H9 (cell line): ENCODE results near the gene PTP4A2. TPM values are rescaled to one million over a fixed set of nuclear protein-coding genes. Genes with fewer than 3 reads are reported as not detected.

Experiments
- DNase-seq: peaks from one replicate; pipeline ENCODE4 v3.0.0-alpha.2; 2017
- H2AFZ ChIP-seq: one replicate; pipeline ENCODE4 v1.6.1; 2013; ENCODE audit warnings: mild to moderate bottlenecking, low read length, control low read depth, moderate library complexity
- H2AK5ac ChIP-seq: 2 replicates; pipeline ENCODE4 v1.6.1; 2013; ENCODE audit warnings: low read length, control low read depth, mixed read lengths; ENCODE audit not compliant: insufficient read length
- H2BK120ac ChIP-seq: one replicate; pipeline ENCODE4 v1.6.1; 2013; ENCODE audit warnings: low read depth, mild to moderate bottlenecking, low read length, control low read depth, inconsistent platforms; ENCODE audit not compliant: poor library complexity, severe bottlenecking
- H2BK12ac ChIP-seq: 2 replicates; pipeline ENCODE4 v1.6.1; 2013; ENCODE audit warnings: low read length, control low read depth, mixed read lengths, low read depth; ENCODE audit not compliant: insufficient read length
- H2BK15ac ChIP-seq: 2 replicates; pipeline ENCODE4 v1.6.1; 2013; ENCODE audit warnings: low read depth, low read length, control low read depth
- H2BK20ac ChIP-seq: one replicate; pipeline ENCODE4 v1.6.1; 2013; ENCODE audit warnings: low read depth, mild to moderate bottlenecking, low read length, control low read depth, inconsistent platforms; ENCODE audit not compliant: poor library complexity, severe bottlenecking
- H2BK5ac ChIP-seq: 2 replicates; pipeline ENCODE4 v1.6.1; 2013; ENCODE audit warnings: low read length, control low read depth, mixed read lengths; ENCODE audit not compliant: insufficient read length
- H3K14ac ChIP-seq: 2 replicates; pipeline ENCODE4 v1.6.1; 2013; ENCODE audit warnings: low read length, control low read depth; ENCODE audit not compliant: insufficient read depth
- H3K18ac ChIP-seq: 2 replicates; pipeline ENCODE4 v1.6.1; 2013; ENCODE audit warnings: low read depth, mild to moderate bottlenecking, mixed read lengths, low read length, control low read depth; ENCODE audit not compliant: insufficient read length
- H3K23ac ChIP-seq: 2 replicates; pipeline ENCODE4 v1.6.1; 2013; ENCODE audit warnings: low read length, control low read depth, mixed read lengths, low read depth; ENCODE audit not compliant: insufficient read length
- H3K23me2 ChIP-seq: 2 replicates; pipeline ENCODE4 v1.6.1; 2013; ENCODE audit warnings: low read depth, mild to moderate bottlenecking, mixed read lengths, low read length, control low read depth; ENCODE audit not compliant: insufficient read length, poor library complexity, severe bottlenecking
- H3K27ac ChIP-seq: 2 replicates; pipeline ENCODE4 v1.5.1; 2013; ENCODE audit warnings: low read length, control low read depth, mixed read lengths, low read depth; ENCODE audit not compliant: insufficient read length
- H3K27me3 ChIP-seq: 2 replicates; pipeline ENCODE4 v1.6.1; 2013; ENCODE audit warnings: low read length, control low read depth, inconsistent platforms; ENCODE audit not compliant: insufficient read depth
- H3K4ac ChIP-seq: 2 replicates; pipeline ENCODE4 v1.6.1; 2013; ENCODE audit warnings: low read depth, mild to moderate bottlenecking, control low read depth, inconsistent platforms, low read length, moderate library complexity
- H3K4me1 ChIP-seq: 2 replicates; pipeline ENCODE4 v1.6.1; 2013; ENCODE audit warnings: low read length, control low read depth, inconsistent platforms; ENCODE audit not compliant: insufficient read depth
- H3K4me2 ChIP-seq: 2 replicates; pipeline ENCODE4 v1.6.1; 2013; ENCODE audit warnings: low read length, control low read depth, mixed read lengths; ENCODE audit not compliant: insufficient read length, insufficient read depth
- H3K56ac ChIP-seq: 2 replicates; pipeline ENCODE4 v1.6.1; 2013; ENCODE audit warnings: low read depth, mild to moderate bottlenecking, mixed read lengths, low read length, control low read depth; ENCODE audit not compliant: insufficient read length
- H3K79me1 ChIP-seq: 2 replicates; pipeline ENCODE4 v1.6.1; 2013; ENCODE audit warnings: low read depth, mild to moderate bottlenecking, moderate library complexity, low read length, control low read depth, inconsistent platforms; ENCODE audit not compliant: insufficient read depth, poor library complexity, severe bottlenecking
- H3K79me2 ChIP-seq: 2 replicates; pipeline ENCODE4 v1.6.1; 2013; ENCODE audit warnings: low read length, control low read depth, inconsistent platforms; ENCODE audit not compliant: insufficient read depth
- H3K9ac ChIP-seq: 2 replicates; pipeline ENCODE4 v1.6.1; 2013; ENCODE audit warnings: low read length, control low read depth, mixed read lengths; ENCODE audit not compliant: insufficient read length; ENCODE audit errors: extremely low read depth
- H3K9me3 ChIP-seq: one replicate; pipeline ENCODE4 v1.6.1; 2013; ENCODE audit warnings: low read depth, low read length, inconsistent platforms; ENCODE audit not compliant: control insufficient read depth
- H3T11ph ChIP-seq: one replicate; pipeline ENCODE4 v1.6.1; 2013; ENCODE audit warnings: mild to moderate bottlenecking, low read length, control low read depth, inconsistent platforms
- H4K20me1 ChIP-seq: one replicate; pipeline ENCODE4 v1.6.1; 2013; ENCODE audit not compliant: control insufficient read depth, insufficient read length, insufficient read depth
- H4K5ac ChIP-seq: 2 replicates; pipeline ENCODE4 v1.6.1; 2013; ENCODE audit warnings: low read depth, mild to moderate bottlenecking, mixed read lengths, low read length, control low read depth; ENCODE audit not compliant: insufficient read length
- H4K8ac ChIP-seq: replicated peaks from 2 replicates; pipeline ENCODE4 v1.6.1; 2013; ENCODE audit warnings: low read length, control low read depth, mixed read lengths, low read depth; ENCODE audit not compliant: insufficient read length
- H4K91ac ChIP-seq: 2 replicates; pipeline ENCODE4 v1.6.1; 2013; ENCODE audit warnings: low read depth, mild to moderate bottlenecking, moderate library complexity, mixed read lengths, low read length, control low read depth; ENCODE audit not compliant: insufficient read length
- H3K27ac Mint-ChIP-seq, 3 experiments: 2 replicates in 2 of 3; 3 replicates in 1 of 3; pipeline ENCODE4 v1.8.0; 2020 to 2021; ENCODE audit warnings: mixed read lengths in 3 of 3, mild to moderate bottlenecking in 1 of 3, moderate library complexity in 1 of 3
- H3K27me3 Mint-ChIP-seq: 2 replicates; pipeline ENCODE4 v1.8.0; 2021; ENCODE audit warnings: low read depth, mild to moderate bottlenecking, moderate library complexity, mixed read lengths
- H3K36me3 Mint-ChIP-seq, 3 experiments: 2 replicates in 2 of 3; 3 replicates in 1 of 3; pipeline ENCODE4 v1.8.0; 2020 to 2021; ENCODE audit warnings: low read depth in 3 of 3, mixed read lengths in 3 of 3; ENCODE audit not compliant: insufficient read depth in 1 of 3
- H3K4me1 Mint-ChIP-seq, 2 experiments: 2 replicates each; pipeline ENCODE4 v1.8.0; 2020; ENCODE audit warnings: mixed read lengths in 2 of 2
- H3K4me3 Mint-ChIP-seq, 2 experiments: 2 replicates in 1 of 2; 3 replicates in 1 of 2; pipeline ENCODE4 v1.8.0; 2020 to 2021; ENCODE audit warnings: mild to moderate bottlenecking in 2 of 2, mixed read lengths in 2 of 2, moderate library complexity in 1 of 2
- H3K9me3 Mint-ChIP-seq, 2 experiments: 2 replicates in 1 of 2; 3 replicates in 1 of 2; pipeline ENCODE4 v1.8.0; 2020; ENCODE audit warnings: mild to moderate bottlenecking in 2 of 2, mixed read lengths in 2 of 2, moderate library complexity in 1 of 2
- WGBS: extraction: QIAGEN DNeasy Blood & Tissue Kit; methylation state at CpG from one replicate; pipeline ENCODE4 v1.1.7; 2013; ENCODE audit warnings: missing lambda C conversion rate, low lambda C conversion rate, mixed read lengths; ENCODE audit not compliant: insufficient read length; ENCODE audit errors: extremely low coverage; 5-methylcytosine and 5-hydroxymethylcytosine counted together
- long read RNA-seq: library from polyadenylated mRNA; unstranded; transcript quantifications from one replicate; pipeline ENCODE4 v2.0.0, GENCODE V29; 2020
- total RNA-seq: library from RNA; stranded (reverse); gene quantifications from 2 replicates; pipeline ENCODE4 v1.2.1, GENCODE V29; 2021
- TF ChIP-seq, protein P1 (sequence below): fragments of 200-600 bp; sonication (generic); conservative IDR thresholded peaks from 3 replicates; pipeline ENCODE4 v1.8.0; 2021; ENCODE audit warnings: antibody characterized with exemption, mild to moderate bottlenecking

Gene PTP4A2
- 191 and 192 TPM in 2 replicates for total RNA-seq
- long read RNA-seq, transcript PTP4A2-221 (6 exons, 3,921 nt) = major isoform, 7 of 44 reads
- long read RNA-seq, transcript PTP4A2-218 (5 exons, 3,353 nt) = minor isoform, 6 of 44 reads
- long read RNA-seq, partial matches to known transcripts = 1 of 44 reads
- long read RNA-seq, other reads (novel, unspliced or antisense) = 29 of 44 reads

DNA sequence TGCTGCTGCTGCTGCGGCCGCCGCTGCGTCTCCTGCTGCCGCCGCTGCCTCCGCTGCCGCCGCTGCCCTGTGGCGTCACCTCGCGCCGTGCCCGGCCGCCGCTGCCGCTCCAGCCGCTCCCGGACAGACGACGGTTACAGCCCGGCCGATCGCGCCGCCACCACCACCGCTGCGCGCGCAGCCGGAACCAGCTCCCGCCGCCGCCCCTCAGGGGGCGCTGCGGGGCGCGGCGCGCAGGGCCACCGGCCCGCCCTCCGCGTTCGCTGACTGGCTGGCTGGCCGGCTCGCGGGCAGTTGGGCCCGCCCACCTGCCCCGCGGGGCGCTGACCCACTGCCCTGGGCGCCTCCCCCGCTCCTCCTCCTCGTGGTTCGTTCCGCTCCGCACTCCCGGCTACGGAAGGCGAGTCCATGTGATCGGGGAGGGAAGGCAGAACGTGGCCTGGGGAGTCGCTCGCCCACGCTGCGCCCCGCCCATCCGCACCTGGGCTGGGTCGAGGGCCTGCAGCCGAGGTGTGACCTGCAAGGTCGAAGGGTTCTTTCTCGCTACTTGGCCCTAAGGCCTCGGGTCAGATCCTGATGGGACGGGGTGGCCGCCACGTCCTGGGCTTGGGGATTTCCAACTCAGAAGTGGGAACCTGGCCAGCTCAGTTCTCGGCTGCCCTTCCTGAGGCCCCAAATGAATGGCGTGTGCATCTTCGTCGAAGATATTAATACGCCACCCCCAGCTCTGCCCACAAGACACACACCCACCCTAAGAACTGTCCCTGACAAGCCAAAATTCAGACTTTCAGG, at the start of gene PTP4A2:
Gene PTP4A2 (minus strand): TSS at position 185 of the 792 bp plus-strand sequence. CDS start 19,303 bp downstream, outside the sequence.
- H3K27me3 ChIP-seq = no peaks in the 10 kb centered on the region
- peak; percentile 98 for DNase-seq
- no peaks in the 10 kb centered on the region for H3K9me3 Mint-ChIP-seq

More for the DNA sequence above, at the start of gene PTP4A2:
- H4K8ac ChIP-seq = no peak within 1 kb of the TSS
- no peaks in the 10 kb centered on the region for H3K79me1 ChIP-seq
- peaks cover 4% of the 10 kb centered on the region for H4K20me1 ChIP-seq
- no peak within 1 kb of the TSS for H2BK20ac ChIP-seq
- no peak within 1 kb of the TSS for H2AK5ac ChIP-seq
- H4K91ac ChIP-seq = no peak within 1 kb of the TSS
- no peak within 1 kb of the TSS for H4K5ac ChIP-seq
- Mint-ChIP-seq H3K4me3 (peak within 1 kb of the TSS; percentile 95 to 98), H3K27ac (peak within 1 kb of the TSS in 2 of 3 experiments; percentile 90 to 91; a peak in 4 of 7 replicates), H3K36me3 (no peaks in the 10 kb centered on the region; a peak in 3 of 7 replicates), H3K4me1 (peaks cover 40 to 53% of the 10 kb centered on the region in 2 experiments), H3K27me3 (peaks cover 9% of the 10 kb centered on the region)
- no peak within 1 kb of the TSS for H3K23ac ChIP-seq
- H3K4ac ChIP-seq = no peak within 1 kb of the TSS
- peaks cover 6% of the 10 kb centered on the region for H3K23me2 ChIP-seq
- H3K79me2 ChIP-seq = peaks cover 32% of the 10 kb centered on the region
- H3K4me1 ChIP-seq = peaks cover 6% of the 10 kb centered on the region; the same call in 1 of the 2 replicates
- H3K4me2 ChIP-seq = peak within 1 kb of the TSS; percentile 90
- no CpG with 5 or more reads among the region's 82 CpGs for WGBS
- H3T11ph ChIP-seq = no peak within 1 kb of the TSS
- H3K27ac ChIP-seq = no peak within 1 kb of the TSS
- TF ChIP-seq, protein P1, sequence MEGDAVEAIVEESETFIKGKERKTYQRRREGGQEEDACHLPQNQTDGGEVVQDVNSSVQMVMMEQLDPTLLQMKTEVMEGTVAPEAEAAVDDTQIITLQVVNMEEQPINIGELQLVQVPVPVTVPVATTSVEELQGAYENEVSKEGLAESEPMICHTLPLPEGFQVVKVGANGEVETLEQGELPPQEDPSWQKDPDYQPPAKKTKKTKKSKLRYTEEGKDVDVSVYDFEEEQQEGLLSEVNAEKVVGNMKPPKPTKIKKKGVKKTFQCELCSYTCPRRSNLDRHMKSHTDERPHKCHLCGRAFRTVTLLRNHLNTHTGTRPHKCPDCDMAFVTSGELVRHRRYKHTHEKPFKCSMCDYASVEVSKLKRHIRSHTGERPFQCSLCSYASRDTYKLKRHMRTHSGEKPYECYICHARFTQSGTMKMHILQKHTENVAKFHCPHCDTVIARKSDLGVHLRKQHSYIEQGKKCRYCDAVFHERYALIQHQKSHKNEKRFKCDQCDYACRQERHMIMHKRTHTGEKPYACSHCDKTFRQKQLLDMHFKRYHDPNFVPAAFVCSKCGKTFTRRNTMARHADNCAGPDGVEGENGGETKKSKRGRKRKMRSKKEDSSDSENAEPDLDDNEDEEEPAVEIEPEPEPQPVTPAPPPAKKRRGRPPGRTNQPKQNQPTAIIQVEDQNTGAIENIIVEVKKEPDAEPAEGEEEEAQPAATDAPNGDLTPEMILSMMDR = peak; percentile 55; the same call in 2 of the 3 replicates
- peak within 1 kb of the TSS; percentile 65 for H3K14ac ChIP-seq
- peak within 1 kb of the TSS; percentile 76 for H3K18ac ChIP-seq
- no peak within 1 kb of the TSS for H2BK5ac ChIP-seq
- H2BK12ac ChIP-seq = no peak within 1 kb of the TSS
- peak within 1 kb of the TSS; percentile 93 for H3K9ac ChIP-seq
- H2BK15ac ChIP-seq = no peak within 1 kb of the TSS
- no peak within 1 kb of the TSS for H2BK120ac ChIP-seq
- no peaks in the 10 kb centered on the region for H3K9me3 ChIP-seq
- no peak within 1 kb of the TSS for H3K56ac ChIP-seq
- H2AFZ ChIP-seq = no peak within 1 kb of the TSS
